PFSK-1 (cell line): ENCODE measurements around the gene DSEL.

Source experiments
- POLR2AphosphoS5 ChIP-seq: IDR thresholded peaks from 2 replicates; pipeline ENCODE4 v1.6.1; 2012; ENCODE audit warnings: low read depth, mild to moderate bottlenecking, control low read depth, low read length, moderate library complexity
- TAF1 ChIP-seq: IDR thresholded peaks from 2 replicates; pipeline ENCODE4 v1.6.1; 2012; ENCODE audit warnings: low read length, control low read depth, borderline replicate concordance; ENCODE audit not compliant: insufficient read depth
- TF ChIP-seq, protein P1 (sequence below), 2 experiments: IDR thresholded peaks; 2 replicates each; pipeline versions ENCODE4 v1.6.1 to v1.8.0; 2011 to 2012; ENCODE audit warnings: low read depth in 2 of 2, low read length in 2 of 2, control low read depth in 1 of 2, inconsistent platforms in 1 of 2, mild to moderate bottlenecking in 1 of 2, moderate library complexity in 1 of 2; ENCODE audit not compliant: insufficient read depth in 1 of 2

DNA sequence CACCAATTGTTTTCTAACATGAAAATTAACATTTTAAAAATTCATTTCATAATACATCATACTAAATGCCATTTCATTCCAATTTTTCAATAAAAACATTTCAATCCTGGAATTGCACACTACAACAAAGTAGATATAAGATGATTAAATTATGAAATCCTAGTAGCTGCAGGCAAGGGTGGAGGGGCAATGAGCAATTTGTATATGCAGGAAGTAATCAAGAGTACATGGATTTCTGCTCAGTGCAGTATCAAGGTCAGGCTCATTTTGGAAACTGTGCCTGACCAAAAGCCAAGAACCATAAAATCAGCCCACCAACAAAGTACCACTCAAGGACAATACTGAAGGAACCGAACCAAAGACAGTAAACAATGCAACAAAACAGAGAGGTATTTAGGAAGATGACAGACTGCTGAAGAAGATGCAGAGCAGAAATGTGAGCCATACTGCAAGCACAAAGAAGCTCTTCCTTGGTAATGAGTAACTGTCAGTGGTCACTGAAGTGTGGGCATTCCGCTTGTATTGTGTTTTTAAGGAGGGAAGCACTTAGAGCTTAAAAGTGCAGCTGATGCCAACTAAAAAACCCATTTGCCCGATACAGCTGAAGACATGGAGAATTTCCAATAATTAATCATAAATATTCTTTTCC, 34.5 kb upstream of the DSEL start:
- TF ChIP-seq, protein P1, sequence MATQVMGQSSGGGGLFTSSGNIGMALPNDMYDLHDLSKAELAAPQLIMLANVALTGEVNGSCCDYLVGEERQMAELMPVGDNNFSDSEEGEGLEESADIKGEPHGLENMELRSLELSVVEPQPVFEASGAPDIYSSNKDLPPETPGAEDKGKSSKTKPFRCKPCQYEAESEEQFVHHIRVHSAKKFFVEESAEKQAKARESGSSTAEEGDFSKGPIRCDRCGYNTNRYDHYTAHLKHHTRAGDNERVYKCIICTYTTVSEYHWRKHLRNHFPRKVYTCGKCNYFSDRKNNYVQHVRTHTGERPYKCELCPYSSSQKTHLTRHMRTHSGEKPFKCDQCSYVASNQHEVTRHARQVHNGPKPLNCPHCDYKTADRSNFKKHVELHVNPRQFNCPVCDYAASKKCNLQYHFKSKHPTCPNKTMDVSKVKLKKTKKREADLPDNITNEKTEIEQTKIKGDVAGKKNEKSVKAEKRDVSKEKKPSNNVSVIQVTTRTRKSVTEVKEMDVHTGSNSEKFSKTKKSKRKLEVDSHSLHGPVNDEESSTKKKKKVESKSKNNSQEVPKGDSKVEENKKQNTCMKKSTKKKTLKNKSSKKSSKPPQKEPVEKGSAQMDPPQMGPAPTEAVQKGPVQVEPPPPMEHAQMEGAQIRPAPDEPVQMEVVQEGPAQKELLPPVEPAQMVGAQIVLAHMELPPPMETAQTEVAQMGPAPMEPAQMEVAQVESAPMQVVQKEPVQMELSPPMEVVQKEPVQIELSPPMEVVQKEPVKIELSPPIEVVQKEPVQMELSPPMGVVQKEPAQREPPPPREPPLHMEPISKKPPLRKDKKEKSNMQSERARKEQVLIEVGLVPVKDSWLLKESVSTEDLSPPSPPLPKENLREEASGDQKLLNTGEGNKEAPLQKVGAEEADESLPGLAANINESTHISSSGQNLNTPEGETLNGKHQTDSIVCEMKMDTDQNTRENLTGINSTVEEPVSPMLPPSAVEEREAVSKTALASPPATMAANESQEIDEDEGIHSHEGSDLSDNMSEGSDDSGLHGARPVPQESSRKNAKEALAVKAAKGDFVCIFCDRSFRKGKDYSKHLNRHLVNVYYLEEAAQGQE (IDR thresholded peaks at IDR 0.05; ENCODE audit: insufficient read depth in 1 of 2, low read depth in 2 of 2, low read length in 2 of 2) = no peak
- TF ChIP-seq TAF1 = no peak
- TF ChIP-seq POLR2AphosphoS5 = no peak
